ENCODE data around the gene GAS5.

GRCh38 chr1:173818459-173818858 lies 49.3 kb downstream of the GAS5 start:
- TF ChIP-seq ZBTB33 (IDR thresholded peaks at IDR 0.05; ENCODE audit: extremely low read depth, insufficient replicate concordance, low read length) (no peak), POLR2A (IDR thresholded peaks at IDR 0.05; ENCODE audit: borderline replicate concordance, extremely low read depth, insufficient read depth, insufficient read length) (no peak), CTCF (IDR thresholded peaks at IDR 0.05 in 2 of 3, conservative IDR thresholded peaks at IDR 0.05 in 1 of 3; ENCODE audit: borderline replicate concordance in 1 of 3, insufficient read depth in 1 of 3, low read depth in 2 of 3, low read length in 2 of 3) (no peak), EZH2phosphoT487 (IDR thresholded peaks at IDR 0.05; ENCODE audit: borderline replicate concordance) (no peak), EZH2 (IDR thresholded peaks at IDR 0.05) (no peak), REST (IDR thresholded peaks at IDR 0.05; ENCODE audit: low read depth) (no peak), MAX (IDR thresholded peaks at IDR 0.05) (no peak), CBX3 (IDR thresholded peaks at IDR 0.05; ENCODE audit: low read depth) (no peak)

Measured in HCT116 (cell line).